Small intestine (tissue), 7 donors: Measurements from ENCODE around the gene PRUNE2. TPM values are rescaled to one million over a fixed set of nuclear protein-coding genes. Genes with fewer than 3 reads are reported as not detected.
A peak's percentile ranks its signal among the peaks of the same experiment; 100 is the strongest.

Experiments
- DNase-seq, 2 donors: peaks; one replicate each; pipeline versions ENCODE4 v3.0.0 to v3.0.0-alpha.2; 2013
- FAIRE-seq: peaks from 2 replicates; lab custom pipeline; 2012; peaks lifted over from hg19 to GRCh38; lab: Jason Lieb, UNC
- H3K27ac ChIP-seq, 3 donors: one replicate each; pipeline ENCODE4 v1.5.1; 2013; ENCODE audit warnings: low read length in 2 of 3, mild to moderate bottlenecking in 2 of 3, control low read depth in 1 of 3, inconsistent platforms in 1 of 3, low read depth in 1 of 3, moderate library complexity in 1 of 3
- H3K27me3 ChIP-seq, 3 donors: one replicate each; pipeline ENCODE4 v1.6.1; 2013; ENCODE audit warnings: low read length in 3 of 3, inconsistent platforms in 1 of 3; ENCODE audit not compliant: control insufficient read depth in 3 of 3, insufficient read depth in 3 of 3
- H3K36me3 ChIP-seq, 3 donors: one replicate each; pipeline ENCODE4 v1.6.1; 2013; ENCODE audit warnings: low read length in 3 of 3, inconsistent platforms in 1 of 3, low read depth in 1 of 3, mild to moderate bottlenecking in 1 of 3, moderate library complexity in 1 of 3; ENCODE audit not compliant: control insufficient read depth in 3 of 3, insufficient read depth in 2 of 3
- H3K4me1 ChIP-seq, 3 donors: one replicate each; pipeline ENCODE4 v1.6.1; 2013; ENCODE audit warnings: low read length in 2 of 3, inconsistent platforms in 1 of 3, low read depth in 1 of 3, mild to moderate bottlenecking in 1 of 3, moderate library complexity in 1 of 3; ENCODE audit not compliant: control insufficient read depth in 3 of 3, insufficient read depth in 2 of 3
- H3K4me3 ChIP-seq, 3 donors: one replicate each; pipeline ENCODE4 v1.5.1; 2013; ENCODE audit warnings: low read length in 3 of 3, control low read depth in 1 of 3, inconsistent platforms in 1 of 3, low read depth in 1 of 3, mild to moderate bottlenecking in 1 of 3, moderate library complexity in 1 of 3
- H3K9me3 ChIP-seq, 2 donors: one replicate each; pipeline ENCODE4 v1.6.1; 2013; ENCODE audit warnings: low read depth in 1 of 2, low read length in 1 of 2; ENCODE audit not compliant: control insufficient read depth in 2 of 2, insufficient read depth in 1 of 2
- WGBS, 3 donors: extraction: QIAGEN DNeasy Blood & Tissue Kit; methylation state at CpG; one replicate each; pipeline ENCODE4 v1.1.7; 2013; 5-methylcytosine and 5-hydroxymethylcytosine counted together
- polyA plus RNA-seq, 4 donors: library from polyadenylated mRNA; stranded (reverse) in 3 of 4; unstranded in 1 of 4; fragments of 200-250 nt in 3 of 4; fragments of 120-200 nt in 1 of 4; gene quantifications; one replicate each; pipeline versions ENCODE4 v1.2.1 to v1.2.3, GENCODE V29; 2013
- donor health status: healthy with polysubstance abuse.
- donor health status: control.
- donor health status: control.
- donor health status: Bipolar disorder and iron deficiency.
- donor health status: healthy.

Gene PRUNE2
- polyA plus RNA-seq, 4 donors, result 1.1 to 62.1 (median 7.5) TPM

- Histone ChIP-seq H3K27ac (no peak overlapping the region), H3K27me3 (no peaks in the 10 kb centered on the region), H3K4me3 (no peak overlapping the region), H3K4me1 (peaks cover 2 to 16% (median 6%) of the 10 kb centered on the region in 3 donors), H3K9me3 (no peaks in the 10 kb centered on the region), H3K36me3 (no peaks in the 10 kb centered on the region)
- DNase-seq (no peak), FAIRE-seq (no peak)
Observed at GRCh38 chr9:76784881-76785280, 121.0 kb downstream of the PRUNE2 start.

- WGBS, 3 donors, result 69 to 83% (median 73%) methylated on average over 5 of the region's 5 CpGs
Observed at GRCh38 chr9:76772686-76773445, 133.0 kb downstream of the PRUNE2 start.

GRCh38 chr9:76766126-76766525 is 139.8 kb downstream of the PRUNE2 start:
- Histone ChIP-seq H3K4me3 (no peak overlapping the region), H3K27me3 (no peaks in the 10 kb centered on the region), H3K27ac (no peak overlapping the region), H3K9me3 (no peaks in the 10 kb centered on the region), H3K4me1 (no peaks in the 10 kb centered on the region), H3K36me3 (no peaks in the 10 kb centered on the region)
- no peak for FAIRE-seq
- 79 to 92% (median 80%) methylated on average over 3 of the region's 3 CpGs for WGBS, 3 donors
- no peak for DNase-seq

More at GRCh38 chr9:76772686-76773445, 133.0 kb downstream of the PRUNE2 start:
- Histone ChIP-seq H3K27me3 (peaks cover 0 to 3% (median 0%) of the 10 kb centered on the region in 3 donors), H3K4me3 (no peak overlapping the region), H3K9me3 (no peaks in the 10 kb centered on the region), H3K36me3 (no peaks in the 10 kb centered on the region), H3K4me1 (no peaks in the 10 kb centered on the region), H3K27ac (no peak overlapping the region)
- DNase-seq (no peak), FAIRE-seq (no peak)

GRCh38 chr9:76764138-76764537 is 141.8 kb downstream of the PRUNE2 start, which contains the start of gene PCA3:
TSS of gene PCA3 (plus strand) at chr9:76764438.
- H3K4me1 ChIP-seq, result no peaks in the 10 kb centered on the region
- DNase-seq, result no peak
- 95 to 97% (median 95%) methylated on average over 4 of the region's 4 CpGs for WGBS, 3 donors
- no peaks in the 10 kb centered on the region for H3K36me3 ChIP-seq
- no peak for FAIRE-seq
- H3K9me3 ChIP-seq, result no peaks in the 10 kb centered on the region
- no peak within 1 kb of the TSS for H3K4me3 ChIP-seq
- no peak within 1 kb of the TSS for H3K27ac ChIP-seq
- no peaks in the 10 kb centered on the region for H3K27me3 ChIP-seq

- WGBS, 3 donors, result 2 to 29% (median 13%) methylated on average over 1 of the region's 1 CpG
- no peaks in the 10 kb centered on the region for H3K36me3 ChIP-seq
- FAIRE-seq, result peak; percentile 30
- H3K4me1 ChIP-seq, result no peaks in the 10 kb centered on the region
- H3K27me3 ChIP-seq, result no peaks in the 10 kb centered on the region
- no peak overlapping the region for H3K27ac ChIP-seq
- H3K4me3 ChIP-seq, result no peak overlapping the region
- DNase-seq, result peak; percentile 16 to 28
- H3K9me3 ChIP-seq, result no peaks in the 10 kb centered on the region
Observed at GRCh38 chr9:76761448-76761847, 144.5 kb downstream of the PRUNE2 start.

- DNase-seq (peak in 1 of 2 donors; percentile 39), FAIRE-seq (no peak)
- Histone ChIP-seq H3K27ac (no peak overlapping the region), H3K4me1 (no peaks in the 10 kb centered on the region), H3K36me3 (no peaks in the 10 kb centered on the region), H3K27me3 (no peaks in the 10 kb centered on the region), H3K4me3 (no peak overlapping the region), H3K9me3 (no peaks in the 10 kb centered on the region)
- WGBS, 3 donors, result 6 to 30% (median 18%) methylated on average over 6 of the region's 6 CpGs
Observed at GRCh38 chr9:76759732-76760131, 146.2 kb downstream of the PRUNE2 start.

- Histone ChIP-seq H3K9me3 (no peaks in the 10 kb centered on the region), H3K4me1 (no peaks in the 10 kb centered on the region), H3K4me3 (no peak overlapping the region), H3K27me3 (no peaks in the 10 kb centered on the region), H3K27ac (no peak overlapping the region), H3K36me3 (no peaks in the 10 kb centered on the region)
- WGBS, 3 donors, result 73 to 89% (median 88%) methylated on average over 4 of the region's 4 CpGs
- no peak for FAIRE-seq
- no peak for DNase-seq
Observed at GRCh38 chr9:76758476-76758875, 147.4 kb downstream of the PRUNE2 start.

GRCh38 chr9:76756941-76757673 is 148.8 kb downstream of the PRUNE2 start:
- no peak for DNase-seq
- no peaks in the 10 kb centered on the region for H3K4me1 ChIP-seq
- H3K27ac ChIP-seq, result no peak overlapping the region
- H3K4me3 ChIP-seq, result no peak overlapping the region
- 67 to 78% (median 78%) methylated on average over 3 of the region's 3 CpGs for WGBS, 3 donors
- H3K9me3 ChIP-seq, result no peaks in the 10 kb centered on the region
- FAIRE-seq, result no peak
- H3K36me3 ChIP-seq, result no peaks in the 10 kb centered on the region
- no peaks in the 10 kb centered on the region for H3K27me3 ChIP-seq
